GM23338 (cell line): ENCODE data around the gene MYL11.

Experiments
- EZH2 ChIP-seq: fragments of 200-600 bp; sonication (generic); IDR thresholded peaks from one replicate; pipeline ENCODE4 v1.8.0; 2017; ENCODE audit warnings: antibody characterized with exemption, mild to moderate bottlenecking, low read depth; ENCODE audit not compliant: unreplicated experiment
- EZH2phosphoT487 ChIP-seq: fragments of 200-600 bp; sonication (generic); IDR thresholded peaks from one replicate; pipeline ENCODE4 v1.8.1; 2018; ENCODE audit warnings: antibody characterized with exemption; ENCODE audit not compliant: unreplicated experiment
- TF ChIP-seq, protein P1 (sequence below), 2 experiments: fragments of 200-600 bp in 1 of 2; sonication (generic) in 1 of 2; conservative IDR thresholded peaks; 2 replicates each; pipeline versions ENCODE4 v1.5.1 to v1.6.1; 2016 to 2017; ENCODE audit warnings: antibody characterized with exemption in 2 of 2, low read depth in 2 of 2, mild to moderate bottlenecking in 2 of 2, moderate library complexity in 1 of 2
- TF ChIP-seq, protein P2 (sequence below): IDR thresholded peaks from one replicate; pipeline ENCODE4 v1.6.1; 2018; ENCODE audit warnings: antibody characterized with exemption; ENCODE audit not compliant: unreplicated experiment

DNA sequence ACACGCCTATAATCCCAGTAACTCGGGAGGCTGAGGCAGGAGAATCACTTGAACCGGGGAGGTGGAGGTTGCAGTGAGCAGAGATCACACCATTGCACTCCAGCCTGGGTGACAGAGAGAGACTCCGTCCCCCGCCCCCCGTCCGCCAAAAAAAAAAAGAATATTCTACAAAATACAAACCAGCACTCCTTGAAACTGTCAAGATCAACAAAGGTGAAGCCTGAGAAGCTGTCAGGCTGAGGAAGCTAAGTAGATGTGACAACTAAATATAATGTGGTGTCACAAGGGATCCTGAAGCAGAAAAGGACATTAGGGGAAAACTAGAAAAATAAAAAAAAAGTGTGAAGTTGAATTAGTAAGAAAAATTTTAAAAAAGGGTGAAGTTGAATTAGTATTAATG is 25.7 kb upstream of the MYL11 start:
- TF ChIP-seq, protein P1, sequence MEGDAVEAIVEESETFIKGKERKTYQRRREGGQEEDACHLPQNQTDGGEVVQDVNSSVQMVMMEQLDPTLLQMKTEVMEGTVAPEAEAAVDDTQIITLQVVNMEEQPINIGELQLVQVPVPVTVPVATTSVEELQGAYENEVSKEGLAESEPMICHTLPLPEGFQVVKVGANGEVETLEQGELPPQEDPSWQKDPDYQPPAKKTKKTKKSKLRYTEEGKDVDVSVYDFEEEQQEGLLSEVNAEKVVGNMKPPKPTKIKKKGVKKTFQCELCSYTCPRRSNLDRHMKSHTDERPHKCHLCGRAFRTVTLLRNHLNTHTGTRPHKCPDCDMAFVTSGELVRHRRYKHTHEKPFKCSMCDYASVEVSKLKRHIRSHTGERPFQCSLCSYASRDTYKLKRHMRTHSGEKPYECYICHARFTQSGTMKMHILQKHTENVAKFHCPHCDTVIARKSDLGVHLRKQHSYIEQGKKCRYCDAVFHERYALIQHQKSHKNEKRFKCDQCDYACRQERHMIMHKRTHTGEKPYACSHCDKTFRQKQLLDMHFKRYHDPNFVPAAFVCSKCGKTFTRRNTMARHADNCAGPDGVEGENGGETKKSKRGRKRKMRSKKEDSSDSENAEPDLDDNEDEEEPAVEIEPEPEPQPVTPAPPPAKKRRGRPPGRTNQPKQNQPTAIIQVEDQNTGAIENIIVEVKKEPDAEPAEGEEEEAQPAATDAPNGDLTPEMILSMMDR (conservative IDR thresholded peaks at IDR 0.05; ENCODE audit: low read depth in 2 of 2): no peak
- TF ChIP-seq, protein P2, sequence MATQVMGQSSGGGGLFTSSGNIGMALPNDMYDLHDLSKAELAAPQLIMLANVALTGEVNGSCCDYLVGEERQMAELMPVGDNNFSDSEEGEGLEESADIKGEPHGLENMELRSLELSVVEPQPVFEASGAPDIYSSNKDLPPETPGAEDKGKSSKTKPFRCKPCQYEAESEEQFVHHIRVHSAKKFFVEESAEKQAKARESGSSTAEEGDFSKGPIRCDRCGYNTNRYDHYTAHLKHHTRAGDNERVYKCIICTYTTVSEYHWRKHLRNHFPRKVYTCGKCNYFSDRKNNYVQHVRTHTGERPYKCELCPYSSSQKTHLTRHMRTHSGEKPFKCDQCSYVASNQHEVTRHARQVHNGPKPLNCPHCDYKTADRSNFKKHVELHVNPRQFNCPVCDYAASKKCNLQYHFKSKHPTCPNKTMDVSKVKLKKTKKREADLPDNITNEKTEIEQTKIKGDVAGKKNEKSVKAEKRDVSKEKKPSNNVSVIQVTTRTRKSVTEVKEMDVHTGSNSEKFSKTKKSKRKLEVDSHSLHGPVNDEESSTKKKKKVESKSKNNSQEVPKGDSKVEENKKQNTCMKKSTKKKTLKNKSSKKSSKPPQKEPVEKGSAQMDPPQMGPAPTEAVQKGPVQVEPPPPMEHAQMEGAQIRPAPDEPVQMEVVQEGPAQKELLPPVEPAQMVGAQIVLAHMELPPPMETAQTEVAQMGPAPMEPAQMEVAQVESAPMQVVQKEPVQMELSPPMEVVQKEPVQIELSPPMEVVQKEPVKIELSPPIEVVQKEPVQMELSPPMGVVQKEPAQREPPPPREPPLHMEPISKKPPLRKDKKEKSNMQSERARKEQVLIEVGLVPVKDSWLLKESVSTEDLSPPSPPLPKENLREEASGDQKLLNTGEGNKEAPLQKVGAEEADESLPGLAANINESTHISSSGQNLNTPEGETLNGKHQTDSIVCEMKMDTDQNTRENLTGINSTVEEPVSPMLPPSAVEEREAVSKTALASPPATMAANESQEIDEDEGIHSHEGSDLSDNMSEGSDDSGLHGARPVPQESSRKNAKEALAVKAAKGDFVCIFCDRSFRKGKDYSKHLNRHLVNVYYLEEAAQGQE: no peak
- TF ChIP-seq EZH2: no peak
- no peak for TF ChIP-seq EZH2phosphoT487
